GM23338 (cell line): ENCODE results near the gene DYRK1A. TPM values are rescaled to one million over a fixed set of nuclear protein-coding genes. Genes with fewer than 3 reads are reported as not detected.

Source experiments
- ATAC-seq: fragments of 200-7000 bp; cut with Tn5 transposase; 3 replicates; pipeline ENCODE4 v1.9.1; 2020
- DNase-seq: peaks from one replicate; pipeline ENCODE4 v3.0.0-alpha.2; 2015; ENCODE audit warnings: low spot score
- H2AFZ ChIP-seq: fragments of 200-600 bp; sonication (generic); 2 replicates; pipeline ENCODE4 v1.8.0; 2016; ENCODE audit warnings: antibody characterized with exemption, mild to moderate bottlenecking, moderate library complexity
- H3F3A ChIP-seq: fragments of 200-600 bp; sonication (generic); replicated peaks from 2 replicates; pipeline ENCODE4 v1.8.0; 2017; ENCODE audit warnings: antibody characterized with exemption, mixed run types, low read depth
- H3K27ac ChIP-seq: fragments of 200-600 bp; sonication (generic); 2 replicates; pipeline ENCODE4 v1.6.1; 2016; ENCODE audit warnings: low read depth
- H3K27me3 ChIP-seq: fragments of 200-600 bp; sonication (generic); 2 replicates; pipeline ENCODE4 v1.8.0; 2016; ENCODE audit warnings: mild to moderate bottlenecking, mixed run types, moderate library complexity; ENCODE audit not compliant: insufficient read depth
- H3K36me3 ChIP-seq: fragments of 200-600 bp; sonication (generic); 2 replicates; pipeline ENCODE4 v1.8.0; 2016; ENCODE audit warnings: mild to moderate bottlenecking; ENCODE audit not compliant: insufficient read depth
- H3K4me1 ChIP-seq: fragments of 200-600 bp; sonication (generic); 2 replicates; pipeline ENCODE4 v1.8.0; 2016; ENCODE audit warnings: mild to moderate bottlenecking, moderate library complexity; ENCODE audit not compliant: insufficient read depth
- H3K4me2 ChIP-seq: fragments of 200-600 bp; sonication (generic); 2 replicates; pipeline ENCODE4 v1.7.1; 2017; ENCODE audit warnings: mixed run types
- H3K4me3 ChIP-seq: fragments of 200-600 bp; sonication (generic); 2 replicates; pipeline ENCODE4 v1.6.1; 2016; ENCODE audit warnings: mixed run types
- H3K79me2 ChIP-seq: fragments of 200-600 bp; sonication (generic); replicated peaks from 2 replicates; pipeline ENCODE4 v1.8.0; 2017; ENCODE audit warnings: mild to moderate bottlenecking; ENCODE audit not compliant: insufficient read depth
- H3K9me2 ChIP-seq: fragments of 200-600 bp; sonication (generic); 2 replicates; pipeline ENCODE4 v1.8.0; 2017; ENCODE audit not compliant: insufficient read depth
- H4K20me1 ChIP-seq: fragments of 200-600 bp; sonication (generic); replicated peaks from 2 replicates; pipeline ENCODE4 v1.8.0; 2017; ENCODE audit warnings: mild to moderate bottlenecking; ENCODE audit not compliant: insufficient read depth
- H3K27ac Mint-ChIP-seq: 2 replicates; pipeline ENCODE4 v1.8.0; 2020; ENCODE audit warnings: inconsistent platforms, mild to moderate bottlenecking, moderate library complexity, mixed read lengths
- H3K27me3 Mint-ChIP-seq: 3 replicates; pipeline ENCODE4 v1.8.0; 2022; ENCODE audit warnings: low read depth, mild to moderate bottlenecking, moderate library complexity, mixed read lengths, inconsistent platforms; ENCODE audit not compliant: insufficient read depth, poor library complexity
- H3K36me3 Mint-ChIP-seq: 3 replicates; pipeline ENCODE4 v1.8.0; 2021; ENCODE audit warnings: low read depth, mild to moderate bottlenecking, inconsistent platforms, moderate library complexity, mixed read lengths
- H3K4me1 Mint-ChIP-seq: 3 replicates; pipeline ENCODE4 v1.8.0; 2020; ENCODE audit warnings: mild to moderate bottlenecking, inconsistent platforms, mixed read lengths
- H3K4me3 Mint-ChIP-seq: 3 replicates; pipeline ENCODE4 v1.8.0; 2021; ENCODE audit warnings: moderate library complexity, mild to moderate bottlenecking, inconsistent platforms, mixed read lengths
- H3K9me3 Mint-ChIP-seq: 3 replicates; pipeline ENCODE4 v1.8.0; 2020; ENCODE audit warnings: moderate library complexity, mild to moderate bottlenecking, inconsistent platforms, mixed read lengths
- CREB1 ChIP-seq: fragments of 250-450 bp; sonication (Bioruptor Pico); IDR thresholded peaks from 2 replicates; pipeline ENCODE4 v1.5.0; 2020; ENCODE audit warnings: low read depth, mild to moderate bottlenecking, moderate library complexity
- CTCF ChIP-seq, 2 experiments: fragments of 200-600 bp in 1 of 2; sonication (generic) in 1 of 2; conservative IDR thresholded peaks; 2 replicates each; pipeline versions ENCODE4 v1.5.1 to v1.6.1; 2016 to 2017; ENCODE audit warnings: antibody characterized with exemption in 2 of 2, low read depth in 2 of 2, mild to moderate bottlenecking in 2 of 2, moderate library complexity in 1 of 2
- ETS1 ChIP-seq: IDR thresholded peaks from 2 replicates; pipeline ENCODE4 v1.6.1; 2016; ENCODE audit warnings: antibody characterized with exemption
- EZH2 ChIP-seq: fragments of 200-600 bp; sonication (generic); IDR thresholded peaks from one replicate; pipeline ENCODE4 v1.8.0; 2017; ENCODE audit warnings: antibody characterized with exemption, mild to moderate bottlenecking, low read depth; ENCODE audit not compliant: unreplicated experiment
- EZH2phosphoT487 ChIP-seq: fragments of 200-600 bp; sonication (generic); IDR thresholded peaks from one replicate; pipeline ENCODE4 v1.8.1; 2018; ENCODE audit warnings: antibody characterized with exemption; ENCODE audit not compliant: unreplicated experiment
- JUNB ChIP-seq: IDR thresholded peaks from one replicate; pipeline ENCODE4 v1.6.1; 2016; ENCODE audit warnings: antibody characterized with exemption; ENCODE audit not compliant: unreplicated experiment
- NANOG ChIP-seq: IDR thresholded peaks from 2 replicates; pipeline ENCODE4 v1.6.1; 2016; ENCODE audit warnings: antibody characterized with exemption, borderline replicate concordance
- POLR2AphosphoS5 ChIP-seq: IDR thresholded peaks from 2 replicates; pipeline ENCODE4 v1.6.1; 2016; ENCODE audit warnings: antibody characterized with exemption, low read depth
- REST ChIP-seq: IDR thresholded peaks from one replicate; pipeline ENCODE4 v1.6.1; 2018; ENCODE audit warnings: antibody characterized with exemption; ENCODE audit not compliant: unreplicated experiment
- STAT1 ChIP-seq: IDR thresholded peaks from one replicate; pipeline ENCODE4 v1.6.1; 2016; ENCODE audit warnings: antibody characterized with exemption; ENCODE audit not compliant: unreplicated experiment
- ZNF114 ChIP-seq: fragments of 250-450 bp; sonication (Bioruptor Pico); IDR thresholded peaks from 2 replicates; pipeline ENCODE4 v1.5.0; 2020; ENCODE audit warnings: mild to moderate bottlenecking, moderate library complexity
- ZNF331 ChIP-seq: fragments of 250-450 bp; sonication (Bioruptor Pico); IDR thresholded peaks from 2 replicates; pipeline ENCODE4 v1.5.0; 2020; ENCODE audit warnings: low read depth, mild to moderate bottlenecking, moderate library complexity
- polyA plus RNA-seq: library from polyadenylated mRNA; unstranded; fragments of >200 nt; fragmentation: Nextera tagmentation; extraction: Ambion mirVana; gene quantifications from 2 replicates; pipeline ENCODE4 v1.2.1, GENCODE V29; 2016
- total RNA-seq: library from RNA; depleted of rRNA; stranded (reverse); fragments of >200 nt; shearing (Covaris generic); gene quantifications from 2 replicates; pipeline ENCODE4 v1.2.3, GENCODE V29; 2014
- TF ChIP-seq, protein P1 (sequence below): fragments of 250-450 bp; sonication (Bioruptor Pico); IDR thresholded peaks from 2 replicates; pipeline ENCODE4 v1.5.0; 2020; ENCODE audit warnings: mild to moderate bottlenecking, moderate library complexity

Gene DYRK1A
- total and polyA plus RNA-seq, 2 experiments from 2014 or later, result 10.3 to 84.7 TPM

DNA sequence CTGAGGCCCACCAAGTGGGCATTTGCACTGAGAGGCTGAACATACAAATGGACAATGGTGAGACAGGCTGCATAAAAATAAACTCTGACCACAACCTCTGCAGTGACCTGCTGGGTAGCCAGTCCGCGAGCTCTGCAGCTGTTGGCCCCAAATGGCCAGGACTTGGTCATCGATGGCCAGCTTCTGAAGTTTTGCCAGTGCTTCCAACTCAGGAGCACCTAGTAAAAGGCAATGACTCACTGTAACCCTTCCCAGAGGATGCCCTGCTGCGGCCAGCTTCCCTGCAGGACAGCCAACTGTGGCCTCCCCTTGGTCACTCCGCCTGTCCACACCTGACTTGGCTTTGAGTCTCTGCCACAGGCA is 185.4 kb downstream of the DYRK1A start:
- TF ChIP-seq CTCF (conservative IDR thresholded peaks at IDR 0.05; ENCODE audit: low read depth in 2 of 2) (no peak), CREB1 (no peak), REST (no peak), POLR2AphosphoS5 (no peak), ETS1 (no peak), JUNB (no peak), STAT1 (no peak), NANOG (no peak), ZNF114 (CRISPR knock-in tag) (no peak), ZNF331 (CRISPR knock-in tag) (no peak), EZH2 (no peak), EZH2phosphoT487 (no peak)
- TF ChIP-seq, protein P1, sequence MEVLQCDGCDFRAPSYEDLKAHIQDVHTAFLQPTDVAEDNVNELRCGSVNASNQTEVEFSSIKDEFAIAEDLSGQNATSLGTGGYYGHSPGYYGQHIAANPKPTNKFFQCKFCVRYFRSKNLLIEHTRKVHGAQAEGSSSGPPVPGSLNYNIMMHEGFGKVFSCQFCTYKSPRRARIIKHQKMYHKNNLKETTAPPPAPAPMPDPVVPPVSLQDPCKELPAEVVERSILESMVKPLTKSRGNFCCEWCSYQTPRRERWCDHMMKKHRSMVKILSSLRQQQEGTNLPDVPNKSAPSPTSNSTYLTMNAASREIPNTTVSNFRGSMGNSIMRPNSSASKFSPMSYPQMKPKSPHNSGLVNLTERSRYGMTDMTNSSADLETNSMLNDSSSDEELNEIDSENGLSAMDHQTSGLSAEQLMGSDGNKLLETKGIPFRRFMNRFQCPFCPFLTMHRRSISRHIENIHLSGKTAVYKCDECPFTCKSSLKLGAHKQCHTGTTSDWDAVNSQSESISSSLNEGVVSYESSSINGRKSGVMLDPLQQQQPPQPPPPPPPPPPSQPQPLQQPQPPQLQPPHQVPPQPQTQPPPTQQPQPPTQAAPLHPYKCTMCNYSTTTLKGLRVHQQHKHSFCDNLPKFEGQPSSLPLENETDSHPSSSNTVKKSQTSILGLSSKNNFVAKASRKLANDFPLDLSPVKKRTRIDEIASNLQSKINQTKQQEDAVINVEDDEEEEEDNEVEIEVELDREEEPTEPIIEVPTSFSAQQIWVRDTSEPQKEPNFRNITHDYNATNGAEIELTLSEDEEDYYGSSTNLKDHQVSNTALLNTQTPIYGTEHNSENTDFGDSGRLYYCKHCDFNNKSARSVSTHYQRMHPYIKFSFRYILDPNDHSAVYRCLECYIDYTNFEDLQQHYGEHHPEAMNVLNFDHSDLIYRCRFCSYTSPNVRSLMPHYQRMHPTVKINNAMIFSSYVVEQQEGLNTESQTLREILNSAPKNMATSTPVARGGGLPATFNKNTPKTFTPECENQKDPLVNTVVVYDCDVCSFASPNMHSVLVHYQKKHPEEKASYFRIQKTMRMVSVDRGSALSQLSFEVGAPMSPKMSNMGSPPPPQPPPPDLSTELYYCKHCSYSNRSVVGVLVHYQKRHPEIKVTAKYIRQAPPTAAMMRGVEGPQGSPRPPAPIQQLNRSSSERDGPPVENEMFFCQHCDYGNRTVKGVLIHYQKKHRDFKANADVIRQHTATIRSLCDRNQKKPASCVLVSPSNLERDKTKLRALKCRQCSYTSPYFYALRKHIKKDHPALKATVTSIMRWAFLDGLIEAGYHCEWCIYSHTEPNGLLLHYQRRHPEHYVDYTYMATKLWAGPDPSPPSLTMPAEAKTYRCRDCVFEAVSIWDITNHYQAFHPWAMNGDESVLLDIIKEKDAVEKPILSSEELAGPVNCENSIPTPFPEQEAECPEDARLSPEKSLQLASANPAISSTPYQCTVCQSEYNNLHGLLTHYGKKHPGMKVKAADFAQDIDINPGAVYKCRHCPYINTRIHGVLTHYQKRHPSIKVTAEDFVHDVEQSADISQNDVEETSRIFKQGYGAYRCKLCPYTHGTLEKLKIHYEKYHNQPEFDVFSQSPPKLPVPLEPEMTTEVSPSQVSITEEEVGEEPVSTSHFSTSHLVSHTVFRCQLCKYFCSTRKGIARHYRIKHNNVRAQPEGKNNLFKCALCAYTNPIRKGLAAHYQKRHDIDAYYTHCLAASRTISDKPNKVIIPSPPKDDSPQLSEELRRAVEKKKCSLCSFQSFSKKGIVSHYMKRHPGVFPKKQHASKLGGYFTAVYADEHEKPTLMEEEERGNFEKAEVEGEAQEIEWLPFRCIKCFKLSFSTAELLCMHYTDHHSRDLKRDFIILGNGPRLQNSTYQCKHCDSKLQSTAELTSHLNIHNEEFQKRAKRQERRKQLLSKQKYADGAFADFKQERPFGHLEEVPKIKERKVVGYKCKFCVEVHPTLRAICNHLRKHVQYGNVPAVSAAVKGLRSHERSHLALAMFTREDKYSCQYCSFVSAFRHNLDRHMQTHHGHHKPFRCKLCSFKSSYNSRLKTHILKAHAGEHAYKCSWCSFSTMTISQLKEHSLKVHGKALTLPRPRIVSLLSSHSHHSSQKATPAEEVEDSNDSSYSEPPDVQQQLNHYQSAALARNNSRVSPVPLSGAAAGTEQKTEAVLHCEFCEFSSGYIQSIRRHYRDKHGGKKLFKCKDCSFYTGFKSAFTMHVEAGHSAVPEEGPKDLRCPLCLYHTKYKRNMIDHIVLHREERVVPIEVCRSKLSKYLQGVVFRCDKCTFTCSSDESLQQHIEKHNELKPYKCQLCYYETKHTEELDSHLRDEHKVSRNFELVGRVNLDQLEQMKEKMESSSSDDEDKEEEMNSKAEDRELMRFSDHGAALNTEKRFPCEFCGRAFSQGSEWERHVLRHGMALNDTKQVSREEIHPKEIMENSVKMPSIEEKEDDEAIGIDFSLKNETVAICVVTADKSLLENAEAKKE, result no peak
- H3K36me3 Mint-ChIP-seq, result no peaks in the 10 kb centered on the region; the same call in 2 of the 3 replicates
- Histone ChIP-seq H2AFZ (peak overlapping the region; percentile 80), H3F3A (no peaks in the 10 kb centered on the region), H3K79me2 (no peaks in the 10 kb centered on the region), H3K4me3 (no peak overlapping the region), H4K20me1 (no peaks in the 10 kb centered on the region), H3K4me2 (no peak overlapping the region), H3K9me2 (0 out of 2 replicates have a peak, but pooled peaks cover 3% of the 10 kb centered on the region), H3K27me3 (no peaks in the 10 kb centered on the region), H3K4me1 (no peaks in the 10 kb centered on the region), H3K27ac (no peak overlapping the region), H3K36me3 (no peaks in the 10 kb centered on the region)
- no peak overlapping the region for H3K27ac Mint-ChIP-seq
- peaks cover 11% of the 10 kb centered on the region for H3K4me1 Mint-ChIP-seq
- H3K27me3 Mint-ChIP-seq, result peaks cover 7% of the 10 kb centered on the region
- no peak for DNase-seq
- ATAC-seq, result no peak
- H3K9me3 Mint-ChIP-seq, result peaks cover 3% of the 10 kb centered on the region; the same call in 1 of the 3 replicates
- no peak overlapping the region for H3K4me3 Mint-ChIP-seq
